Measurements from ENCODE around the gene GSTA4.
"Not testable (repeated sequence)": the region's sequence is repeated elsewhere in the genome, so short reads cannot be mapped to it uniquely, and the experiment has no call there.

The GSTA4 gene

GRCh38 chr6:53010504-53010903 is 15.4 kb upstream of the GSTA4 start:
- DNase-seq: no peak

GRCh38 chr6:53009511-53009910 is 14.4 kb upstream of the GSTA4 start:
- DNase-seq: no peak

- DNase-seq: no peak
These were observed 14.0 kb upstream of the GSTA4 start for GRCh38 chr6:53009056-53009455.

GRCh38 chr6:53008192-53008687 is 13.2 kb upstream of the GSTA4 start:
- DNase-seq: not testable (repeated sequence)

GRCh38 chr6:53005663-53006250 is 10.7 kb upstream of the GSTA4 start:
- DNase-seq: no peak

- DNase-seq: no peak
These were observed 4.4 kb upstream of the GSTA4 start for GRCh38 chr6:52999456-52999855.

GRCh38 chr6:52998603-52999002 is 3.5 kb upstream of the GSTA4 start:
- no peak for DNase-seq

- no peak for DNase-seq
These were observed 995 bp upstream of the GSTA4 start for GRCh38 chr6:52995913-52996645.

- no peak for DNase-seq
These were observed 320 bp downstream of the GSTA4 start for GRCh38 chr6:52994839-52995088.

GRCh38 chr6:52994031-52994838 is 849 bp downstream of the GSTA4 start:
- DNase-seq: no peak

GRCh38 chr6:52992980-52993920 is 1.8 kb downstream of the GSTA4 start:
- no peak for DNase-seq

- DNase-seq: no peak
These were observed 4.7 kb downstream of the GSTA4 start for GRCh38 chr6:52990342-52990741.

GRCh38 chr6:52985228-52985627 is 9.9 kb downstream of the GSTA4 start:
- no peak for DNase-seq

GRCh38 chr6:52984247-52984646 is 10.8 kb downstream of the GSTA4 start:
- no peak for DNase-seq

GRCh38 chr6:52983159-52983848 is 11.8 kb downstream of the GSTA4 start:
- DNase-seq: no peak

- DNase-seq: no peak
These were observed 12.4 kb downstream of the GSTA4 start for GRCh38 chr6:52982680-52983079.

GRCh38 chr6:52981222-52981900 is 13.7 kb downstream of the GSTA4 start:
- no peak for DNase-seq

- no peak for DNase-seq
These were observed 18.5 kb downstream of the GSTA4 start for GRCh38 chr6:52976591-52977035.

- DNase-seq: no peak
These were observed 18.9 kb downstream of the GSTA4 start for GRCh38 chr6:52976149-52976548.

GRCh38 chr6:52975580-52975979 is 19.5 kb downstream of the GSTA4 start:
- no peak for DNase-seq

- no peak for DNase-seq
These were observed 22.1 kb downstream of the GSTA4 start for GRCh38 chr6:52972989-52973388.

GRCh38 chr6:52969359-52969758 is 25.7 kb downstream of the GSTA4 start:
- DNase-seq: no peak
